ENCODE data around the gene NOP16. TPM values are rescaled to one million over a fixed set of nuclear protein-coding genes. Genes with fewer than 3 reads are reported as not detected.
A peak's percentile ranks its signal among the peaks of the same experiment; 100 is the strongest.

Gene NOP16
- total and polyA plus RNA-seq, 11 donors: 9.3 to 83.4 (median 15.9) TPM

DNA sequence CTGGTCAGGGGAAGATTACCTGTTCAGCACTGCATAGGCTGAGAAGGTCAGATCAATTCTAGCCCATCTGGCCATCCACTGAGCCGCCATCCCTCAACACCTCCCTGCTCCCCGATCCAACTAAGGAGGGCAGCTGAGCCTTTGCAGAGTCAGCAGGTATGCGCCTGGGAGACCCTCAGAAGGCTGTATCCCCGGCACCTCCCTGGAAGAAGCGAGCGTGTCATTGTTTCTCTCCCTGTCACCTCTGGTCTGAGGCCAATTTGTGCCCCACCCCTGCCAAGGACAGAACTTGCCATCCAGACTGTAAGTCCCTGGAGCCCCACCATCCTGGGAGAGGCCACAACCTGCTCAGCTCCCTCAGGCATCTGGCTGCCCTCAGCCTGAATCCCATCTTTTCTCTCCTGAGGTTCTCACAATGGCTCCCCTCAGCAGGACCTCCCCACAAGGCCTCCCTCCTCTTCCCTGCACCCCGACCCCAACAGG is 25.4 kb upstream of the NOP16 start:
- H3K9me3 ChIP-seq: no peaks in the 10 kb centered on the region
- peaks cover 0 to 22% (median 16%) of the 10 kb centered on the region in 9 donors for H3K36me3 ChIP-seq
- H3K4me1 ChIP-seq: peaks cover 10 to 65% (median 42%) of the 10 kb centered on the region in 12 donors
- H3K27ac ChIP-seq: peak overlapping the region in 9 of 12 donors; percentile 9 to 72 (median 56)
- no peaks in the 10 kb centered on the region for H3K27me3 ChIP-seq
- WGBS, 4 donors: 76 to 100% (median 83%) methylated on average over 1 to 7 of the region's 7 CpGs
- intact Hi-C loops (cut with DNase I): loop anchor here in 4 of 10 donors (10.0 kb wide), 3 partner anchors 121 to 241 kb away; partner anchors contain the start of genes CDHR2 (in 2 of the 4) and RNF44 (in 1 of the 4)
- no peak for DNase-seq
- H3K4me3 ChIP-seq: peak overlapping the region in 1 of 12 donors; percentile 99
- TF ChIP-seq, protein P1, sequence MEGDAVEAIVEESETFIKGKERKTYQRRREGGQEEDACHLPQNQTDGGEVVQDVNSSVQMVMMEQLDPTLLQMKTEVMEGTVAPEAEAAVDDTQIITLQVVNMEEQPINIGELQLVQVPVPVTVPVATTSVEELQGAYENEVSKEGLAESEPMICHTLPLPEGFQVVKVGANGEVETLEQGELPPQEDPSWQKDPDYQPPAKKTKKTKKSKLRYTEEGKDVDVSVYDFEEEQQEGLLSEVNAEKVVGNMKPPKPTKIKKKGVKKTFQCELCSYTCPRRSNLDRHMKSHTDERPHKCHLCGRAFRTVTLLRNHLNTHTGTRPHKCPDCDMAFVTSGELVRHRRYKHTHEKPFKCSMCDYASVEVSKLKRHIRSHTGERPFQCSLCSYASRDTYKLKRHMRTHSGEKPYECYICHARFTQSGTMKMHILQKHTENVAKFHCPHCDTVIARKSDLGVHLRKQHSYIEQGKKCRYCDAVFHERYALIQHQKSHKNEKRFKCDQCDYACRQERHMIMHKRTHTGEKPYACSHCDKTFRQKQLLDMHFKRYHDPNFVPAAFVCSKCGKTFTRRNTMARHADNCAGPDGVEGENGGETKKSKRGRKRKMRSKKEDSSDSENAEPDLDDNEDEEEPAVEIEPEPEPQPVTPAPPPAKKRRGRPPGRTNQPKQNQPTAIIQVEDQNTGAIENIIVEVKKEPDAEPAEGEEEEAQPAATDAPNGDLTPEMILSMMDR (IDR thresholded peaks at IDR 0.05): no peak
- no peak for ATAC-seq

DNA sequence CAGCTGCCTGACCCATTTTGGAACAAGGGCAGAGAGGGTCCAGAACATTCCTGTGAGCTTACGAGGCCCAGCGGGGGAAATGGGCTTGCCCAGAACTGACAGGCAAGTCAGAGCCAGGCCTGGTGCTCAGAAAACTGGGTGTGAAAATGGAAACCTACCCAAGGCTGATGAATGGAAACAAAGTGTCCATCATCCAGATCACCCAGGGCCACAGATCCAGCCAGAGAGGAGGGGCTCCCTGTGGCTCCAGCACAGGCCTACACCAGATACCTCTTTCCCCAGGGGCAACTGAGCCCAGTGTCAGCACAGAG is 24.8 kb upstream of the NOP16 start:
- no peaks in the 10 kb centered on the region for H3K9me3 ChIP-seq
- peaks cover 10 to 70% (median 42%) of the 10 kb centered on the region in 12 donors for H3K4me1 ChIP-seq
- intact Hi-C loops (cut with DNase I): loop anchor here in 4 of 10 donors (10.0 kb wide), 3 partner anchors 122 to 242 kb away; partner anchors contain the start of genes CDHR2 (in 2 of the 4) and RNF44 (in 1 of the 4)
- DNase-seq: peak in 2 of 5 donors; percentile 67 to 76
- TF ChIP-seq, protein P1 (IDR thresholded peaks at IDR 0.05): no peak
- TF ChIP-seq POLR2A (IDR thresholded peaks at IDR 0.05): no peak
- peak; percentile 21 to 64 (median 40) for ATAC-seq
- peaks cover 0 to 27% (median 21%) of the 10 kb centered on the region in 9 donors for H3K36me3 ChIP-seq
- H3K27me3 ChIP-seq: no peaks in the 10 kb centered on the region
- no peak overlapping the region for H3K4me3 ChIP-seq
- WGBS, 4 donors: 30 to 53% (median 45%) methylated on average over 2 of the region's 2 CpGs
- H3K27ac ChIP-seq: peak overlapping the region in 8 of 12 donors; percentile 27 to 72 (median 62)

DNA sequence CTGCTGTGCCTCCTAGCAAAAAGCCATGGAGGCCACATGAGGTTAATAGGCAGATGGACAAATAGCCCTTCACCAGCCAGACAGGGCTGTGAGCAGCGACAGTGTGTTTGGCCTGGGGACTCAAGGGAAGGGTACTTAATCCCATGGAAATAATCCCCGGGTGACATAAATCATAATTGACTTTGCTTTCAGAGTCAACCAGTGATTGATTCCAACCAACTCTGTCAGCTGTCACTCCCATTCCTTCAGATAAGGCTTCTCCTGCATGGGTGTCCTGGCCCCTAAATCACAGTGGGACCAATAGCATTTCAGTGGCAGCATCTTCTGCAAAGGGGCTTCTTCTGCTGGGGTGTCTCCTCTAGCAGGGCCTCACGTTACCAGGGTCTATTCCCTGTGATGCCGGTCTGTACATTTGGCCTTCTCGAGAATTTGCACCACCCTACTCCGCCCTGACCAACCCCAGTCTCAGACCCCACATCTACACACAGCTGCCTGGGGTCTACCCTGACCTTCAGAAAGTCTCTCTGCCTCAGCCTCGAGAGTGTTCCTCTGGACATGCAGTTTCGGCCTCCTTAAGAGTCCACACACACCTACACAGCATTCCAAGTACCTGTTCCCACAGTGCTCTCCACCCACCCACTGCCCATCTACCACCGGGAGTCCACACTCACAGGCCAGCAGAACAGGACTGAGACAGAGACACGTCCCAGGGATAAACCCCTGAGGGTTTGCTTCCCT is 24.3 kb upstream of the NOP16 start:
- no peak for ATAC-seq
- no peaks in the 10 kb centered on the region for H3K27me3 ChIP-seq
- peak overlapping the region in 9 of 12 donors; percentile 27 to 72 (median 59) for H3K27ac ChIP-seq
- TF ChIP-seq, protein P1 (IDR thresholded peaks at IDR 0.05): no peak
- no peak for TF ChIP-seq POLR2A (IDR thresholded peaks at IDR 0.05)
- 68 to 78% (median 75%) methylated on average over 8 to 10 of the region's 10 CpGs for WGBS, 4 donors
- intact Hi-C loops (cut with DNase I): loop anchor here in 4 of 10 donors (10.0 kb wide), 3 partner anchors 122 to 242 kb away; partner anchors contain the start of genes CDHR2 (in 2 of the 4) and RNF44 (in 1 of the 4)
- no peak overlapping the region for H3K4me3 ChIP-seq
- H3K9me3 ChIP-seq: no peaks in the 10 kb centered on the region
- peaks cover 0 to 31% (median 24%) of the 10 kb centered on the region in 9 donors for H3K36me3 ChIP-seq
- no peak for DNase-seq
- peaks cover 10 to 75% (median 45%) of the 10 kb centered on the region in 12 donors for H3K4me1 ChIP-seq
